Osteoblast (primary cell): ENCODE data around the gene CDC20. TPM values are rescaled to one million over a fixed set of nuclear protein-coding genes. Genes with fewer than 3 reads are reported as not detected.

Experiments
- DNase-seq: peaks from one replicate; pipeline ENCODE4 v3.0.0; 2011; ENCODE audit warnings: low spot score, mixed read lengths; ENCODE audit not compliant: insufficient read length; ENCODE audit errors: missing footprints
- H2AFZ ChIP-seq: 2 replicates; pipeline ENCODE4 v1.6.0; 2011; ENCODE audit warnings: mild to moderate bottlenecking, low read length
- H3K27ac ChIP-seq: 2 replicates; pipeline ENCODE4 v1.5.1; 2011; ENCODE audit warnings: mild to moderate bottlenecking, low read depth, low read length, moderate library complexity
- H3K27me3 ChIP-seq: 2 replicates; pipeline ENCODE4 v1.6.0; 2012; ENCODE audit warnings: mild to moderate bottlenecking, control low read depth, inconsistent platforms, low read length, moderate library complexity; ENCODE audit not compliant: insufficient read depth
- H3K36me3 ChIP-seq: 2 replicates; pipeline ENCODE4 v1.5.1; 2011; ENCODE audit warnings: mild to moderate bottlenecking, low read length, control low read depth, moderate library complexity; ENCODE audit not compliant: insufficient read depth
- H3K4me1 ChIP-seq: 2 replicates; pipeline ENCODE4 v1.5.1; 2011; ENCODE audit warnings: mild to moderate bottlenecking, low read length, control low read depth, moderate library complexity; ENCODE audit not compliant: insufficient read depth
- H3K4me2 ChIP-seq: 2 replicates; pipeline ENCODE4 v1.6.0; 2011; ENCODE audit warnings: mild to moderate bottlenecking, low read length; ENCODE audit not compliant: insufficient read depth
- H3K4me3 ChIP-seq: fragments of 200-600 bp; sonication (generic); 3 replicates; pipeline ENCODE4 v1.5.1; 2012; ENCODE audit warnings: mild to moderate bottlenecking, low read length, inconsistent platforms; ENCODE audit not compliant: insufficient read depth
- H3K79me2 ChIP-seq: 2 replicates; pipeline ENCODE4 v1.6.0; 2012; ENCODE audit warnings: mild to moderate bottlenecking, low read length, control low read depth, inconsistent platforms; ENCODE audit not compliant: insufficient read depth
- H3K9me3 ChIP-seq: 2 replicates; pipeline ENCODE4 v1.5.1; 2011; ENCODE audit warnings: low read depth, low read length, control low read depth
- H4K20me1 ChIP-seq: 2 replicates; pipeline ENCODE4 v1.6.0; 2012; ENCODE audit warnings: mild to moderate bottlenecking, low read length, control low read depth; ENCODE audit not compliant: insufficient read depth
- total RNA-seq: library from RNA; depleted of rRNA; stranded (reverse); fragments of >200 nt; gene quantifications from 2 replicates; pipeline ENCODE4 v1.2.3, GENCODE V29; 2012
- TF ChIP-seq, protein P1 (sequence below): IDR thresholded peaks from 2 replicates; pipeline ENCODE4 v1.5.1; 2011; ENCODE audit warnings: mild to moderate bottlenecking, low read depth, low read length, moderate library complexity; ENCODE audit errors: extremely low read depth

The CDC20 gene
- total RNA-seq, 1 donor: 4.7 TPM

DNA sequence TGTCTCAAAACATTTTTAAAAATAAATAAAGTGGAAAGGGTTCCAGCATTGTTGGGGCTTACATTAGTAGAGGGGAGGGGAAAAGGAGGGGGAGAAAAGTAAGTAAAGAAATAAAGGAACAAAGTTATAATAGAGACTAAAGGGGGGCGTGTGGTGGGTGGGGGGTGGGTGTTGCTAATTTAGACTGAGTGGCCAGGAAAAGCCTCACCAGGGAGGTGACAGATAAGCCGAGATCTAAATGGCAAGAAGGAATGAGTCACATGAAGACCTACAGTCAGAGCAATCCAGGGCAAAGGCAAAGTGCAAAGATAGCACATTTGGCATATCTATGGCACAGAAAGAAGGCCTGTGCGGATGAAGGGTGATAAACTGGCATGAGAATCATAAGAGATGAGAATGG lies 13.7 kb upstream of the CDC20 start:
- TF ChIP-seq, protein P1, sequence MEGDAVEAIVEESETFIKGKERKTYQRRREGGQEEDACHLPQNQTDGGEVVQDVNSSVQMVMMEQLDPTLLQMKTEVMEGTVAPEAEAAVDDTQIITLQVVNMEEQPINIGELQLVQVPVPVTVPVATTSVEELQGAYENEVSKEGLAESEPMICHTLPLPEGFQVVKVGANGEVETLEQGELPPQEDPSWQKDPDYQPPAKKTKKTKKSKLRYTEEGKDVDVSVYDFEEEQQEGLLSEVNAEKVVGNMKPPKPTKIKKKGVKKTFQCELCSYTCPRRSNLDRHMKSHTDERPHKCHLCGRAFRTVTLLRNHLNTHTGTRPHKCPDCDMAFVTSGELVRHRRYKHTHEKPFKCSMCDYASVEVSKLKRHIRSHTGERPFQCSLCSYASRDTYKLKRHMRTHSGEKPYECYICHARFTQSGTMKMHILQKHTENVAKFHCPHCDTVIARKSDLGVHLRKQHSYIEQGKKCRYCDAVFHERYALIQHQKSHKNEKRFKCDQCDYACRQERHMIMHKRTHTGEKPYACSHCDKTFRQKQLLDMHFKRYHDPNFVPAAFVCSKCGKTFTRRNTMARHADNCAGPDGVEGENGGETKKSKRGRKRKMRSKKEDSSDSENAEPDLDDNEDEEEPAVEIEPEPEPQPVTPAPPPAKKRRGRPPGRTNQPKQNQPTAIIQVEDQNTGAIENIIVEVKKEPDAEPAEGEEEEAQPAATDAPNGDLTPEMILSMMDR: no peak
- no peak for DNase-seq
- H3K27me3 ChIP-seq: peaks cover 23% of the 10 kb centered on the region
- H2AFZ ChIP-seq: no peak overlapping the region
- no peak overlapping the region for H3K4me3 ChIP-seq
- no peak overlapping the region for H3K27ac ChIP-seq
- no peaks in the 10 kb centered on the region for H3K9me3 ChIP-seq
- no peaks in the 10 kb centered on the region for H3K79me2 ChIP-seq
- H3K36me3 ChIP-seq: no peaks in the 10 kb centered on the region
- H3K4me2 ChIP-seq: no peak overlapping the region
- H4K20me1 ChIP-seq: no peaks in the 10 kb centered on the region
- peaks cover 12% of the 10 kb centered on the region for H3K4me1 ChIP-seq

DNA sequence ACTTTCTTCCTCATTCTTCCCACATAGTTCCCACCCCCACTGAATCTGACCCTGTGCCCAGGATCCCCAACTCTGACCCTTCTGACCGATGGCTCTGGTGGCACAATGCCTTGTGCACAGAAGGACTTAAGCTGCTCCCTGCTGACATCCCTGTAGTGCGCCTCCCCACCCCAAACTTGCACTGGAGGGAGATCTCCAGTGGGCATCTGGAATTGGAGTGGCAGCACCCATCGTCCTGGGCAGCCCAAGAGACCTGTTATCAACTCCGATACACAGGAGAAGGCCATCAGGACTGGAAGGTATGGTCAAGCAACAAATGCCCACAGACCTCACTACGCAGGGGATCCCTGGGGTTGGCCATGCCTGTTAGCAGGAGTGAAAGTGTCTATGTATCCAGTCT lies 12.1 kb upstream of the CDC20 start:
- H3K27ac ChIP-seq: no peak overlapping the region

DNA sequence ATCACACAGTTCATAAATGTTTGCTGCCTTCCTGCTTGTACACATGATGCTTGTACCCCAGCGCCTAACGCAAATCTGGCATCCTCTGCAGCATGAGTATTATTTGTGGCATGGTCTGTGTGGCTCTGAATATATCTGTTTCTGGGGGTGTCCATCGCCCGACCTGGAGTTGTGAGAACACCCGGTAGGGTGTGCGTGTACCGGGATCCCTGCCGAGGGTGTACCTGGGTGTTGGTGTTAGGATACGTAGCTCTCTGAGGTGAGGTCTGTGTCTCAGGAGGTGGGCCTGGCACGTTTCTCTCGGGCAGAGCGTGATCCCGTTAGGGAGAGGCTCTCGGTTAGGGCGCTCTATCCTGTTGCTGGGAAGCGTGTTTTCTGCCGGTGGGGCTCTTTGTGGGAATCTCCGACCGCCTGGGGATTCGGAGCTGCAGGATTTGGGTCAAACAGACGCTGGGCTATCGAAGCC lies 10.4 kb upstream of the CDC20 start:
- Histone ChIP-seq H3K36me3 (no peaks in the 10 kb centered on the region), H2AFZ (peak overlapping the region; percentile 83), H3K79me2 (no peaks in the 10 kb centered on the region), H3K27ac (no peak overlapping the region), H3K4me3 (peak overlapping the region; percentile 75), H3K4me2 (peak overlapping the region; percentile 87), H3K27me3 (peaks cover 18% of the 10 kb centered on the region), H3K9me3 (no peaks in the 10 kb centered on the region), H3K4me1 (peaks cover 14% of the 10 kb centered on the region), H4K20me1 (no peaks in the 10 kb centered on the region)
- TF ChIP-seq, protein P1: no peak
- peak; percentile 84 for DNase-seq

More for the DNA sequence above, 12.1 kb upstream of the CDC20 start:
- Histone ChIP-seq H4K20me1 (no peaks in the 10 kb centered on the region), H3K79me2 (no peaks in the 10 kb centered on the region), H3K4me2 (no peak overlapping the region), H3K9me3 (no peaks in the 10 kb centered on the region), H3K4me3 (no peak overlapping the region), H2AFZ (no peak overlapping the region), H3K27me3 (peaks cover 18% of the 10 kb centered on the region), H3K4me1 (peaks cover 14% of the 10 kb centered on the region), H3K36me3 (no peaks in the 10 kb centered on the region)
- TF ChIP-seq, protein P1: no peak
- no peak for DNase-seq

DNA sequence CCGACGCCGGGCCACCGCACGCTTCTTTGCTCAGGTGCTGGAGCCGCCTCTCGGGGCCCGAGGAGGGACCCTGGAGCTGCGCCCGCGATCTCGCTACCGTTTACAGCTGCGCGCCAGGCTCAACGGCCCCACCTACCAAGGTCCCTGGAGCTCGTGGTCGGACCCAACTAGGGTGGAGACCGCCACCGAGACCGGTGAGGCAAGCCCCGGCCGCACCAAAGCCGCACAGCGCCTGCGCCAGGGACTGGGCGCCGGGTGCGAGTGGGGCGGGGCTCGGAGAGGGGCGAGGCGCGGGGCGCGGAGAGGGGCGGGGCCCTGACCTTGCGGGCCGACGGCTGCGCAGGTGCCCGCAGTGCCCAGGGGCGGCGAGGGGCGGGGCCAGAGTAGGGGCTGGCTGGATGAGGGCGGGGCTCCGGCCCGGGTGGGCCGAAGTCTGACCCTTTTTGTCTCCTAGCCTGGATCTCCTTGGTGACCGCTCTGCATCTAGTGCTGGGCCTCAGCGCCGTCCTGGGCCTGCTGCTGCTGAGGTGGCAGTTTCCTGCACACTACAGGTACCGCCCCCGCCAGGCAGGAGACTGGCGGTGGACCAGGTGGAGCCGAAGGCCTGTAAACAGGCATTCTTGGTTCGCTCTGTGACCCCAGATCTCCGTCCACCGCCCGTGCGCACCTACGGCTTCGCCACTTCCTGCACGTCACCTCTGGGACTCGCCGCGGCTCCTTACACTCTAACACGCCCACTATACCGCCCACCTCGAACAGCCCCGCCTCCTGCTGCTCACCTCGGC lies 9.8 kb upstream of the CDC20 start:
- H3K27ac ChIP-seq: no peak overlapping the region
- H3K4me2 ChIP-seq: peak overlapping the region; percentile 87
- no peaks in the 10 kb centered on the region for H3K36me3 ChIP-seq
- no peaks in the 10 kb centered on the region for H3K79me2 ChIP-seq
- H3K27me3 ChIP-seq: peaks cover 18% of the 10 kb centered on the region
- peak overlapping the region; percentile 75 for H3K4me3 ChIP-seq
- peak; percentile 91 for DNase-seq
- H3K4me1 ChIP-seq: peaks cover 15% of the 10 kb centered on the region
- no peaks in the 10 kb centered on the region for H4K20me1 ChIP-seq
- TF ChIP-seq, protein P1: no peak
- peak overlapping the region; percentile 92 for H2AFZ ChIP-seq
- no peaks in the 10 kb centered on the region for H3K9me3 ChIP-seq
